NT2/D1 (cell line): ENCODE data around the gene TAPT1.

Experiments used
- DNase-seq: peaks from one replicate; pipeline ENCODE4 v3.0.0-alpha.2; 2011; ENCODE audit warnings: low read depth, low spot score
- H3K27me3 ChIP-seq: 2 replicates; pipeline ENCODE4 v1.6.0; 2011; ENCODE audit warnings: mild to moderate bottlenecking; ENCODE audit not compliant: insufficient read length, insufficient read depth
- H3K36me3 ChIP-seq: 2 replicates; pipeline ENCODE4 v1.6.1; 2011; ENCODE audit warnings: mild to moderate bottlenecking, low read length, mixed read lengths; ENCODE audit not compliant: insufficient read depth, insufficient read length
- H3K4me1 ChIP-seq: 2 replicates; pipeline ENCODE4 v1.5.1; 2011; ENCODE audit not compliant: insufficient read depth, insufficient read length
- H3K4me3 ChIP-seq: 2 replicates; pipeline ENCODE4 v1.5.1; 2011; ENCODE audit warnings: low read depth; ENCODE audit not compliant: insufficient read length
- H3K9ac ChIP-seq: 2 replicates; pipeline ENCODE4 v1.6.0; 2011; ENCODE audit warnings: low read depth; ENCODE audit not compliant: insufficient read length
- H3K9me3 ChIP-seq: 2 replicates; pipeline ENCODE4 v1.5.1; 2011; ENCODE audit warnings: mild to moderate bottlenecking, low read length; ENCODE audit not compliant: insufficient read depth
- SUZ12 ChIP-seq: IDR thresholded peaks from 2 replicates; pipeline ENCODE4 v1.6.1; 2011; ENCODE audit not compliant: insufficient read length, insufficient read depth; ENCODE audit errors: extremely low read depth
- YY1 ChIP-seq: IDR thresholded peaks from 2 replicates; pipeline ENCODE4 v1.6.1; 2011; ENCODE audit not compliant: insufficient read length, insufficient read depth
- ZNF274 ChIP-seq: IDR thresholded peaks from 2 replicates; pipeline ENCODE4 v1.6.1; 2011; ENCODE audit warnings: mild to moderate bottlenecking, low read depth, low read length

The TAPT1 gene

GRCh38 chr4:16267639-16268038, 41.4 kb upstream of the TAPT1 start:
- no peaks in the 10 kb centered on the region for H3K36me3 ChIP-seq
- no peak for TF ChIP-seq YY1
- H3K9me3 ChIP-seq: no peaks in the 10 kb centered on the region
- no peak overlapping the region for H3K4me3 ChIP-seq
- no peak overlapping the region for H3K9ac ChIP-seq
- H3K4me1 ChIP-seq: no peaks in the 10 kb centered on the region
- no peaks in the 10 kb centered on the region for H3K27me3 ChIP-seq
- no peak for DNase-seq

GRCh38 chr4:16265820-16266219, 39.5 kb upstream of the TAPT1 start:
- Histone ChIP-seq H3K9ac (no peak overlapping the region), H3K9me3 (no peaks in the 10 kb centered on the region), H3K27me3 (no peaks in the 10 kb centered on the region), H3K4me1 (no peaks in the 10 kb centered on the region), H3K4me3 (no peak overlapping the region), H3K36me3 (no peaks in the 10 kb centered on the region)
- no peak for TF ChIP-seq YY1
- no peak for TF ChIP-seq SUZ12
- no peak for DNase-seq

- Histone ChIP-seq H3K27me3 (no peaks in the 10 kb centered on the region), H3K9me3 (no peaks in the 10 kb centered on the region), H3K4me1 (no peaks in the 10 kb centered on the region), H3K4me3 (no peak overlapping the region), H3K36me3 (no peaks in the 10 kb centered on the region), H3K9ac (no peak overlapping the region)
- TF ChIP-seq ZNF274: no peak
- TF ChIP-seq SUZ12: no peak
- TF ChIP-seq YY1: no peak
- DNase-seq: no peak
Measured at GRCh38 chr4:16264798-16265197, 38.5 kb upstream of the TAPT1 start.

- no peaks in the 10 kb centered on the region for H3K27me3 ChIP-seq
- no peaks in the 10 kb centered on the region for H3K9me3 ChIP-seq
- no peak for DNase-seq
- H3K9ac ChIP-seq: no peak overlapping the region
- H3K4me1 ChIP-seq: no peaks in the 10 kb centered on the region
- H3K36me3 ChIP-seq: no peaks in the 10 kb centered on the region
- no peak overlapping the region for H3K4me3 ChIP-seq
- TF ChIP-seq YY1 (no peak), SUZ12 (no peak), ZNF274 (no peak)
Measured at GRCh38 chr4:16263056-16263455, 36.8 kb upstream of the TAPT1 start.

- TF ChIP-seq ZNF274: no peak
- no peak for TF ChIP-seq YY1
- TF ChIP-seq SUZ12: no peak
- Histone ChIP-seq H3K27me3 (no peaks in the 10 kb centered on the region), H3K4me1 (no peaks in the 10 kb centered on the region), H3K4me3 (no peak overlapping the region), H3K9ac (no peak overlapping the region), H3K36me3 (no peaks in the 10 kb centered on the region), H3K9me3 (no peaks in the 10 kb centered on the region)
- DNase-seq: no peak
Measured at GRCh38 chr4:16262188-16262587, 35.9 kb upstream of the TAPT1 start.

GRCh38 chr4:16261313-16261878, 35.1 kb upstream of the TAPT1 start:
- Histone ChIP-seq H3K9me3 (no peaks in the 10 kb centered on the region), H3K27me3 (no peaks in the 10 kb centered on the region), H3K36me3 (no peaks in the 10 kb centered on the region), H3K4me3 (no peak overlapping the region), H3K9ac (no peak overlapping the region), H3K4me1 (no peaks in the 10 kb centered on the region)
- TF ChIP-seq YY1: no peak
- TF ChIP-seq SUZ12: no peak
- no peak for TF ChIP-seq ZNF274
- DNase-seq: no peak

- TF ChIP-seq SUZ12: no peak
- TF ChIP-seq YY1: no peak
- no peak for TF ChIP-seq ZNF274
- no peaks in the 10 kb centered on the region for H3K4me1 ChIP-seq
- H3K9ac ChIP-seq: no peak overlapping the region
- no peak for DNase-seq
- H3K36me3 ChIP-seq: no peaks in the 10 kb centered on the region
- no peak overlapping the region for H3K4me3 ChIP-seq
- H3K9me3 ChIP-seq: no peaks in the 10 kb centered on the region
- H3K27me3 ChIP-seq: no peaks in the 10 kb centered on the region
Measured at GRCh38 chr4:16259889-16260246, 33.6 kb upstream of the TAPT1 start.

- no peaks in the 10 kb centered on the region for H3K36me3 ChIP-seq
- H3K9me3 ChIP-seq: no peaks in the 10 kb centered on the region
- no peaks in the 10 kb centered on the region for H3K27me3 ChIP-seq
- TF ChIP-seq SUZ12 (no peak), ZNF274 (no peak), YY1 (no peak)
- DNase-seq: no peak
- no peak overlapping the region for H3K9ac ChIP-seq
- H3K4me1 ChIP-seq: no peaks in the 10 kb centered on the region
- H3K4me3 ChIP-seq: no peak overlapping the region
Measured at GRCh38 chr4:16259241-16259888, 33.1 kb upstream of the TAPT1 start.
